GM19452 (cell line): ENCODE data around the gene OCA2.
"Not testable (repeated sequence)": the region's sequence is repeated elsewhere in the genome, so short reads cannot be mapped to it uniquely, and the experiment has no call there.

ENCODE experiments used
- ATAC-seq: cut with Tn5 transposase; IDR thresholded peaks from one replicate; pipeline ENCODE4 v1.9.1; 2021; ENCODE audit not compliant: unreplicated experiment

Gene OCA2

DNA sequence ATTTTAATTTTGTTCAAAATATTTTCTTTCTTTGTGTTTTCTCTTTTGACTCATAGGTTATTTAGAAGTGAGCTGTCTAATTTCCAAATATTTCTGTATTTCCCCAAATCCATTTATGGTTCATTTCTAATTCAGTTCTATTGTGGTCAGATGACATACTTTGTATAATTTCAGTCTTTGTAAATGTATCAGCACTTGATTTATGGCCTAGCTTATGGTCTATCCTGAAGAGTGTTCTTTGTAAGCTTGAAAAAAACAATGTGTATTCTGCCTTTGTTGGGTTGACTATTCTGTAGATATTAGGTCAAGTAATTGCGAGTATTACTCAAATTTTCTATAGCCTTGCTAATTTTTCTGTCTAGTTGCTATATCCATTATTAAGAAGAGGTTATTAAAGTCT is 311.2 kb downstream of the OCA2 start:
- no peak for ATAC-seq

DNA sequence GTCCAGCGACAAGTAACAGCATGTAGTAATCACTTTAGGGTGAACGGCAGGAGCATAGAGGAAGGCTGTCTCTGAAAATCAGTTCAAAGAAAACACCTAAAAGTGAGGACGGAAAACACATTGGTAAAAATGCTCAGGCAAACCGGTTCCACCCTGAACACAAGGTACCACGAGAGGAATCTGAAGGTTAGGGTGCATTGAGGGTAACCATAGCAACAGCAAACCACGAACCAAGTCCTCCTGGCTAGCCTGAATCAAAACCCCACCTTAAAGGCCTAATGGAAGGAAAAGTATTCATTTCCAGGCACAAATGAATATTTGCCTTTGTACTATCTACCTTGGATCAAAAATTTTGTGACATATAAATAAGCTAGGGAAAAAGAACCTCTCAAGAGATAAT is 315.0 kb downstream of the OCA2 start:
- ATAC-seq = no peak

DNA sequence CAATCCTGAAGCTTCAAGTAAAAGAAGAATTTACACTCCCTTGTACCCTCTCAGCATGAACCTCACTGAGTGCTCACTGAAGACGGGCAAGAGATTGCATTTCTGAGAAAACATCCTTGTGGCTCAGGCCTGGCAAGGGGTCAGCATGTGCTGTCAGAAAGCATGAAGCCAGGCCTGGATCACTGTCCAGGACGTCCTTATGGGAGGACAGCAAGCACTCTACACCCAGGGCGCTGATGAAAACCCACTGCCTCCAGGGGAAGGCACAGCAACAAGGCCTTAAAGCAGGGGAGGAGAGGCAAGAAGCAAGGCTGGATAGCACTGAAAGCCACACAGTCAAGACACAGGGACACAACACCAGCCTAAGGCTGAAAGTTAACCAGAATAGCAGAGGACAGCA is 315.4 kb downstream of the OCA2 start:
- no peak for ATAC-seq

DNA sequence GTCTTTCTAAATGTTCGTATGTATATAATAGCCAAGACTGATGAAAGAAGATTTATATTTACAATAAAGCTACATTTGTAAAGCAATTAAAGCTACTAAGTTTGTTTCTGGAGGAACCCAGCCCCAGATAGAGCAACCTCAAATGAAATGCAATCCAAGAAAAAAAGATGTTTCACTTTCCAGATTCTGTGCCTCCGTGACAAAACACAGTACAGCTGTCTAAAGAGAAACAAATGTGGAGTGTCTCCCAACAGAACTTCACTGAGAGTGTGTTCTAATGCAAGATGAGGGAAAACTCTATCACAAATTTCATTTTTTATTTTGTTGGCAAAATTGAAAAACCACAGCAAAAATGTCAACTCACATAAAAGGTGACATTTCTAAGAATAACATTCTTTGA is 317.0 kb downstream of the OCA2 start:
- no peak for ATAC-seq

DNA sequence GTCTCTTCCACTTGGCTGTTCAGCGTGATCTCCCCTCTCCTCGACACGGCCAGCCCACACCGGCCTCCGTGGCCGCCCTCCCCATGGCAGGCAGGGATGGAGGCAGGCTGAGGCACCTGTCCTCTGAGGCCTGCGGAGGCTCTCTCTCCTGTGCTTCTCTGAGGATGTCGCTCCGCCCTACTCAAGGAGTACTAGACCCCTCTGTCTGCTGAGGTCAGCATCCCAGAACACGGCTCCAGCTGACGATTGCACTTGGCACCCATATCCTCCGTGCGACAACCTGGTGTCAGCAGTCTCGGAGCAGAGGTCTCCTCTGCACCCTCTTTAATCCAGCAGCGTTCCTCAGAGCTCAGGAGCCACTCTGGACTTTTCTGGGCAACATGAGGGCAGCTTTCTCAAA is 322.6 kb downstream of the OCA2 start:
- ATAC-seq = no peak

DNA sequence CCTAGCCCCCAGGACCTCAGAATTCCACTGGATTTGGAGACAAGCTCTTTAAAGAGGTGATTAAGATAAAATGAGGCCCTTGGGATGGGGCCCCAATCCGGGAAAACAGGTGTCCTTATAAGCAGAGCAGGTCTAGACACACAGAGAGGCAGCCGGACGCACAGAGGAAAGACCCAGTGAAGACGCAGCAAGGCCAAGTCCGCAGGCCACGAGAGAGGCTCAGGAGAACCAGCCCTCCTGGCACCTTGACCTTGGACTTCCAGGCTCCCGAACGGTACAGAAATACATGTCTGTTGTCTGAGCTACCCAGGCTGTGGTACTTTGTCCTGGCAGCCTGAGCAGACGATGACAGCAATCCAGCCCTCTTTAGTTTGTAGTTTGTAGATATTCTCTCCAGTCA is 324.5 kb downstream of the OCA2 start:
- ATAC-seq = no peak

DNA sequence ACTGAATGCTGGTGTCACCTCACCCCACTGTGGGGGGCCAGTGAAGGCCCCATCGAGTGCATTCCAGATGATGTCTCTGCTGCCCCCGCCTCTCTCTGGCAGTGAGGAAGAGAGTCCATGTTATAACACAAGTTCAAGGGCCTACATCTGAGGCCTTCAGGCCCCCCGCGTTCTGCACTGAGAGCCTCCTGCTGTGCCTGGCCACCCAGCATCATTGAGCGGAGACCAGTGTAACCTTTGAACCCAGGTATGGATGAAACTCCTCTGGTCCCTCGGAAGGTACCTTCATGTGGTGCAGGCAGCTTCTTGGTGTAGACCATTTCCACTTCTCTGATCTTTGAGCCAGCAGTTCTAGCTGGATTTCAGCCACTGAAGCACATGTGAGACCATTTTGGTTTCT is 324.9 kb downstream of the OCA2 start:
- ATAC-seq = no peak

DNA sequence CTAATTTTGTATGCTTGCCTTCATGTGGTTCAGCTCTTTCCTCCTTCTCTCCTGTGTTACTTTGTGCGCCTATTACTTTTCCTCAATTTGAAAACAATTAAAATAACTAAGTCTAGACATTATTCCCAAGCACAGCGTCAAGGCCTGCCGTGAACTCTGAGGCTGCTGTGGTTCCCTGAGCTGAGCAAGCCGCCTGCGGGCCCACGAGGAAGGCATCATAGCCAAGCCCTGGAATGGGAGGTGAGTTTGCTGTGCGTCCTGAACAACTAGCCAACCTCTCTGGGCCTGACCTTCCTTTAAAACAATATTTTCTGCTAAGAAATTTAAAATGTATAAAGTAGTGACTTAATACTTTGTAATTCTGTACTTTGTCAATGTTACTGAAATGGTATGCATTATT is 327.2 kb downstream of the OCA2 start:
- no peak for ATAC-seq

DNA sequence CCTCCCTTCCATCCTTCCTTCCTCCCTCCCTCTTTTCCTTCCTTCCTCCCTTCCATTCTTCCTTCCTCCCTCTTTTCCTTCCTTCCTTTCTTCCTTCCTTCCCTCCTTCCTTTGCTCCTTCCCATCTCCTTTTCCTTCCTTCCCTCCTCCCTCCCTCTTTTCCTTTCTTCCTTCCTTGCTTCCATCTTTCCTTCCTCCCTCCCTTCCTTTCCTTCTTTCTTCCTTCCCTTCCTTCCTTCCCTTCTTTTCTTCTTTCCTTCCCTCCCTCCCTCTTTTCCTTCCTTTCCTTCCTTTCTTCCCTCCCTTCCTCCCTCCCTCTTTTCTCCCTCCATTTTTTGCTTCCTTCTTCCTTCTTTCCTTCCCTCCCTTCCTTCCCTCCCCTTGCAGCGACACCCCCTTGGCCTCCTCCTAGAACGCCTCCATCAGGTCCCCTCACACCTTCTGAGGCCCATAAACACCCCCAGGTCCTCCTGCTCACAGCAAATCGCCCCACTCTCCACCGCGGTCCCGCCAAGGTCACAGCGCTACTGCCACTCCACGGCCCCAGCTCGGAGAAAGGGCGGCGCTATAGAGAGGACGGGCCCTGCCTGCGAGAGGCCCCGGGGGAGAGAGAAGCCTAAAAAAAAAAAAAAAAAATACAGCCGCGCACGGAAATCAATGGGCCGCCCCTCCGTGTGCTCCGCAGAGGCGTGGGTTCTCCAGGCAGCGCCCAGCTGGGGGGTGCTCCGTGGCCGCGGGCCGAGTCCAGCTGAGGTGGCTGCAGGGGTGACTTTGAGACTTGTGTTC is 328.2 kb downstream of the OCA2 start:
- ATAC-seq = no peak

DNA sequence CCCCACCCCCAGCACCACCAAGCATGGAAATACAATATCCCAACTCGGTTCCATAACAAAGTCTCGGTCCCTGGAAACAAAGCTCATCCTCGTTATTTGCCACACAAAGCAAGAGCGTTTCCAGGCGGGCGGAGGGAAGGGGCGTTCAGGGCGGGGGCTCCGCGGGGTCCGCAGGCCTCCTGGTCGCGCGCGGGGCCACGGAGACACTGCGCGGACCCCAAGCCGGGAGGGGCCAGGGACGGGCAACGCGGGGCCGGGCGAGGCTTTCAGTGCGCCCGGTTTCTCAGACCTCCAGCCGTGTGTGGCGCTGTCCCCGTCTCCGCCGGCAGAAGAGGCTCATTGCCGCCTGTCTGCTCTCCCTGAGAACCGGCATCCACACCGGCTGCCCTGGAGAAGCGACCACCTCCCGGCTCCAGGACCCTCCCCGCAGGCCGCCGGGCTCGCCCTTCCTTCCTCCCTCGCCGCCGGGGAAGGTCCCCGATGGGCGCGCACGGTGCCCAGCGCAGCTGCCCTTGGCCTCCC is 329.0 kb downstream of the OCA2 start:
- ATAC-seq = no peak

DNA sequence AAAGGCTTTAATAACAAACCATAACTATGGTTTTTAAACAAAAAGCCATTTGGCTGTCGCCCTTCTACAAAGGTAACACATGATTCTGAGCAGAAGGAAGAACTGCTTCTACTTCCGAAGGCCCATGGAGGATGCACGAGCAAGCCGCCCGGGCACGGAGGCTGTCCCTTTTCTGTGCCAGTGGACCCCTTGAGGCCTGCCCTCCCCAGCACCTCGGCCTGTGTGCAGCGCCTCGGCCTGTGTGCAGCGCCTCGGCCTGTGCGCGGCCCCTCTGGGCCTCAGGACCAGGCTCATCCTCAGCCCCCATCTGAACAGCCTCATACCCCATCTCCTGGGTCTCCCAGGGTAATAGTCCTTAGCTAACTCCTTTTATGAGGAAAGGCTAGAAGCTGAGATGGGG is 329.5 kb downstream of the OCA2 start:
- ATAC-seq = no peak

DNA sequence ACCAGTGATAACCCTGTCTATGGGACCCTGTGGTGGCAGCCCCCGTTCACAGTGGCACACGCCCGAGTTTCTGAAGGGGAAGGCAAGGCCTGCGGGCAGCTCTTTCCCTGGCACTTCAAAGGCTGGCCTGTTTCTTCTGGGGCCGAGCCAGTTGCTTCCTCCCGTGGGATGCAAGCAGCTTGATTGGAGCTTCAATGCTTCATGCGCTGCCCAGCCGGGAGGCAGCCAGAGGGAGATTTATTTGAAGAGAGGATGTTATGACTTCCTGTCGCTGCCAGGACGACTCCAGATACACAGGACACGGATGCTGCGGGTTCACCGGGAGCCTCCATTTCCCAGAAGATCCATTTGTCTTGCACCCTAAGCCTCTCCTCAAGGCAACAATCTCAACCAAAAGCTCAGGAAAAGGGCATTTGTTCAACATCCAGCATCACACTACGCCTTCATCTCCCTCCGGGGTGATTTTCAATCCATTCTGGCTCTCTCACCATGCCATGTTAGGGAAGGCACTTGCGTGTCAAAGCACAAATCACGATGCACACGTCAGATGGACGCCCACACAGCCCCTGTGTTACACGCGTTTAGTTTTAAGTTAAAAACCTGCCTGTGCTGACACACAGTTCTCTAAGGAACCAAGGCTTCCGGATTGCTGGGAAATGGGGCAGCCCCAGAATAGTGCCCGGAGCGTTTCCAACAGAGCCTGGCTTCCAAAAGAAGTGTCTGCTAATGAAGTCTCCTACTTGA is 330.2 kb downstream of the OCA2 start:
- no peak for ATAC-seq

DNA sequence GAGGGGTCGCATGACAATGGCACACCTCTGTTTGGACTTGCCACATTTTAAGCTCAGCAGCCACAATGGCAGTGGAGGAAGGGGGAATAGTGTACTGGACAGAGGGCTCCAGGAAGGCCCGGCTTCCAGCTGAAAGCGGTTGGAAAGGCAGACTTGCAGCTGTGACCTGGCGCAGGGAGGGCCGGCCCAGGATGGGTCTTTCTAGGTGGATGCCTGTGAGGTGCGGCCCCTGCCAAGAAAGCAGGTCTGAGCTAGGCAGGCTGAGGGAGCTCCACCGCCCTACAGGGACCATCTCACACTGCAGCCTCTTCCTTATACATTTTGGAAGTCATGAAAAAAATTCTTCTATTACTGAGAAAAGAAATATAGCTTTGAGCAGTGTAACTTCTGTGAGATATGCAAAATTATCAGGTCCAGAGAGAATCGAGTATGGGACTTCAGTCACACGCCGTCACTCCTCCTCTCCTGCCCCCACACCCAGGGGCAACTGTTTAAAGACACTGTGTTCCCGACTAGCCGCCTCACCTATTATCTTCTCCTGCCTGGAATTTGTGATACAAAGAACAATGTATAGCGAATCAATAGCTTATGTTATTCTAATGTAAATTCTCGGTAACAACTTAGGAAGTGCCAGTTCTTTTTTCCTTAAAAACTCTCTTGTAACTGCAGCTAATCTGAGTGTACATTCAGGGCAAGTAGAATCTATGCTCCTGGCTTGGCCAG is 331.0 kb downstream of the OCA2 start:
- no peak for ATAC-seq

DNA sequence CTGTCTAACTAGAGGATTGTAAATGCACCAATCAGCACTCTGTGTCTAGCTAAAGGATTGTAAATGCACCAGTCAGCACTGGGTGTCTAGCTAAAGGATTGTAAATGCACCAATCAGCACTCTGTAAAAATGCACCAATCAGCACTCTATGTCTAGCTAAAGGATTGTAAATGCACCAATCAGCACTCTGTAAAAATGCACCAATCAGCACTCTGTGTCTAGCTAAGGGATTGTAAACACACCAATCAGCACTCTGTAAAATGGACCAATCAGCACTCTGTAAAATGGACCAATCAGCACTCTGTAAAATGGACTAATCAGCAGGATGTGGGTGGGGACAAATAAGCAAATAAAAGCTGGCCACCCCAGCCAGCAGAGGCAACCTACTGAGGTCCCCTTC is 331.7 kb downstream of the OCA2 start:
- not testable (repeated sequence) for ATAC-seq

DNA sequence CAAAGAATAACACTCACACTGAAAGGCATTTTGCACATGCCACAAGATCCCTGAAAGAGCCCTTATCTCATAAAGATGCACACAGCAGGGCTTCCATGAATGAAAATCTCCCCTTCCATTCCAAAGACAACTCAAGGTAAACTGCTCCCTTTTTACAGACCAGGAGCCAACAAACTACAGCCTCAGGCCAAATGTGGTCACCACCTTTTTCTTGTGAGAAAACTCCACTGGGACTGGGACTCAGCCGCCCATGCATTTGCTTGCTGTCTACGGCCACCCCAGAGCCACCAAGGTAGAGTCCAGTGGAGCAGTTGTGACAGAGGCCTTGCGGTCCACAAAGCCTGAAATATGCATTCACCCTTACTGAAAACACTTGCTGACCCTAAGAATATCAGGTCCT is 334.8 kb downstream of the OCA2 start:
- no peak for ATAC-seq

DNA sequence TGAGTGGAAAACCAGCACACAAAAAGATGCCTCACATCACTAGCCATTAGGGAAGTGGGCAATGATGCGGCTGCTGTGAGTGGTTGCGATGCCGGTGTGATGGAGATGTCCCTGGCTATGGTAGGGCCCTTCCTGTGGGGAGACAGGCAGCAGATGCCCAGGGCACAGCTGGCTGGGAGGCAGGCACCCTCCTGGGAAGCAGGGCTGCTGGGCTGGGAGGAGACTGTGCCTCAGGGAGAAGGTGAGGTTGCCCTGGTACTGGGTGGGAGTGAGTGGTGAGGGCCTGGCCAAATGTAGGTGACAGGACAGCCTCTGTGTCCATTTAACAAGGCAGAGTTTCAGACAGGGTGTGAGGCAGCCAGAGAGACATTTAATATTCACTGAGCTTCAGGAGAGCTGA is 335.6 kb downstream of the OCA2 start:
- no peak for ATAC-seq

DNA sequence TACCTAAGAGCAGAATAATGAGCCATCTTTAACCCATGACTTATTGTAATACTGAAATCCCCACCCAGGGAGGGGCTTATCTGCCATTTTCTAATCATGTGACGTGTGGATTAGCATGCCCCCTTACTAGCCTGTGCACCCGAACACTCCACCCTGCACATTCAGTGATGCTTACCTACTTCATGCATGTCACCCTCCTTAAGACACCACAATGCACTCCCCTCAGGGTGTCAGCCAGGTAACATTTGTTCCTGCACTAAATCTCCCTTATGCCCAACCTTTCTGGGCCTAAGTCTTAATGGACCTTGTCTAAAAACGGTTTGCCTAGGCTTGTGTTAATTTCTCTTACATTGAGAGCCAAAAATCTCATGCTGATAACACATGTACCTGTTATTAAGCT is 336.6 kb downstream of the OCA2 start:
- ATAC-seq = no peak

DNA sequence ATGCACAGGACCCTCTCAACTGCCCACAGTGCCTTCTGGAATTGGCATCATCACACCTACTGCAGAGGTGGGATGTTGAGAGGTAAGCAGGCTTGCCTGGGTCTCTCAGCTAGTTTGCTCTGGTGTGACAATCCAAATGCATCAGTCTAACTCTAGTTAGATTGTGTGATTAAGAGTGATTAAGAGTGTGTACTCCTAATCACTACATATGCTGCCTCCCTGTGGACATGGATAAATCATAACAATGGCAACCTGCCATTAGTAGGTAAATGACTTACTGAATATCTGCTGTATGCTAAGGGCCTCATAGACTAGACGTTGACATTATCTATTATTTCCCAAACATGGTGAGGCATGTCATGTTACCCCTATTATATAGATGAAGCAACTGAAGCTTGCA is 342.1 kb downstream of the OCA2 start:
- ATAC-seq = no peak

DNA sequence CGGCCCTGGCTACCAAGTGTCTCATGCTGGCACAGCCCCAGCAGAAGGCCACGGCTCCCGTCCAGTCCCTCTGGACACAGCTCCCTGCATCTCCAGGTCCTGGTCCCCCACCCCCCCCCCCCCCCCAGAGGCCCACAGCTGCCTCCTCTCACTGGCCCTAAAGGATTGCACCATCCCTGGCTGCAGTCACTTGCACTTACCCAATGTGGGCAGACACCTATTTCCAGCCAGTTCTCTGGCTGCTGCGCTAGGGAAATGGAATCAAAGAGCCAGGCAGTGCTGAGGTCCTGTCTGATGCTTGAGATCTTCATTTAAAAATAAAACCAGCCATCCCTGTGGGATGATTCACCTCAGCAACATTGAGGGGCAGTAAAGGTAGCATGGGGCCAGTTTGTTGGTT is 346.4 kb downstream of the OCA2 start:
- ATAC-seq = no peak

DNA sequence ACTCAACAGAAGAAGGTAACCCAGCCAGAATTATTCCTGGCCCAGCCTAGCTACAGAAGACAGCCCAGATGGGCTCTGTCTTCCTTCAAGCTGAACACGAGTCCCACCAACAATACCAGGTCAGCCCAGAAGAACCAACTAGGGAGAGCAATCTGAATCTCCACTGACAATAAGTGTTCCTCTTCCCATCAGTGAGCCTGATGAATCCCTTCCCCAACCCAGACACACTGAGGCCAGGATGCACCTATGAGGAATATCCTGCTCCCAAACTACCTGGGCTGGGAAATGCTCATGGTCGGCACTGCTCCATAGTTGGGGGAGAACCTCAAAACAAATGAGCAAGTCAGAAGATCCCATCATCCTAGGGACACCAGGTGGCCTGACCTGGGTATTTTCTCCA is 351.1 kb downstream of the OCA2 start:
- ATAC-seq = no peak

DNA sequence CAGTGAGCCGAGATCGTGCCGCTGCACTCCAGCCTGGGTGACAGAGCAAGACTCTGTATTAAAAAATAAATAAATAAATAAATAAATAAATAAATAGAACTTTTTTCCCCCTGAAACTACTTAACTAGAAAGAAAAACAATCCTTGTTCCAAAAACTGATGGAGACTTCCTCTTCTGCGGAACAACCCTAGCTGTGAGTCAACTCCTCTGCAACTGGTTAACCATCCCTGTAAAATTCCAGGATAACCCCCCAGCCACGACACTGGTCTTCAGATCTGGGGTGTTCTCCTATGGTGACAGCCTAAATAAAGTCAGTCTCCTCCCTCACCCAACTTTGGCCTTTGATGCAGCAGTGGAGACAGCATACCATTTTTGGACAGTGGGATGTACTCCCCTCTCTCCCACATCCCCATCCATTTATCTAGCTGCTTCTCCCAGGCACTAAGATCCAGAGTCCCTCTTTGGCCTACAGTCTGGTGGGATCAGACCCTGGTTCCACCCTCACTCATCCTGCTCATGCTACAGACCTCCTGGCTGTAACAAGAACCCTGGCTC is 352.6 kb downstream of the OCA2 start:
- ATAC-seq = no peak

DNA sequence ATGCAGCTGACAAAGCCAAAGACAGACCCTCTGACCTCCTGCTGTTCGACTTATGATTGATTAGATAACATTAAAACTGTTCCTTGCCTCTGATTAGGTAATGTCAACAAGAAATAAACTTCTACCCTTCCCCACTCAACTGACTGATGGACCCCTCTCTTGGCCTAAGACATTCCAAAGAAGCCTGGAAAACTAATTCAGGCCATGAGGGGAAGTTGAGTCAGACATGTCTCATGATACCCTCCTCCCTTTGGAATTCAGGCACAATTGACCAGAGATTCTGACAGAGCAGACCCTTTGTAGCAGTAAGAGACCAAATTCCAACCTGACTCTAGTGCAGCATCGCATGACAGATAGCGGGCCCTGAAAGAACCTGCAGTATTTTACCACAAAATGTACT is 354.5 kb downstream of the OCA2 start:
- ATAC-seq = no peak
